HG02938 (cell line): ENCODE results near the gene LPP.

Experiments
- ATAC-seq: cut with Tn5 transposase; IDR thresholded peaks from one replicate; pipeline ENCODE4 v1.9.1; 2021; ENCODE audit warnings: mild to moderate bottlenecking, moderate library complexity; ENCODE audit not compliant: unreplicated experiment

LPP gene

GRCh38 chr3:188458756-188459155, 304.8 kb downstream of the LPP start:
- no peak for ATAC-seq

DNA sequence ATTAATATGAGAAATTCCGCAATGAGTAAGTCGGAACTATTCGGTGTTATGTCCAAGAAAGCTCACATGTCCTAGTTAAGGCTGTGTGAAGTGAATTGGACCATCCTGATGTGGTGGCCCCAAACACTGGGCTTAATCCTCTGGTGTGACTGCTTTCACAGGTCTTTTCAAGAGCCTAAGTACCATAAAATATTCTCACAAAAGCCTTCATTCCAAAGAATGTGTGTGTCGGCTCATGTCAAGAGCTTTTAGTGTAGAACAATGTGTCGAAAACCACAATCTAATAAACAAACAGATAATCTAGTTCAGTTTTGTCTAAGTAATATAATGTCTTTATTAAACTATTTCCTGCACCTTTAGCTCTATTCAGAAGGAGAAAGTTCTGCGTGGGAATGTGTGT, 311.4 kb downstream of the LPP start:
- no peak for ATAC-seq

GRCh38 chr3:188468196-188468595, 314.2 kb downstream of the LPP start:
- ATAC-seq: no peak

- no peak for ATAC-seq
Observed at GRCh38 chr3:188468662-188469061, 314.7 kb downstream of the LPP start.

GRCh38 chr3:188469228-188469885, 315.4 kb downstream of the LPP start:
- no peak for ATAC-seq

- no peak for ATAC-seq
Observed at GRCh38 chr3:188470508-188471130, 316.7 kb downstream of the LPP start.

DNA sequence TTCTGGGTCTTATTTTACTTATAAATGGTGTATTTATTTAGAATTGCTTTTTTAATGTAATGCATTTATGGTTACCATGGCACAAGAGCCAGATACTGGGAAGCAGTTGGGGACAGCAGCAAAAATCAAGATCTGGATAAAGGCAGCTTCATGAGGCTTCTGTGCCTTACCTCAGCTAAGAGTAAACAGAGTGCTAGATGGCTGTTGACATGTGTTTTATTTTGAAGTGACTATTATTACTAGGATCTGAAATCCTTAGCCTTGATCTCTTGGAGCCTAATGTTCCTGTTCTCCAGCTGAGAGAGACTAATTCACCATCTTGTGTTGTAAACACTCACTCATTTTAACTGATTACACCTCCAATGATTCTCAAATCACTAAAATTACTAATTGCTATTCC, 317.8 kb downstream of the LPP start:
- ATAC-seq: no peak

DNA sequence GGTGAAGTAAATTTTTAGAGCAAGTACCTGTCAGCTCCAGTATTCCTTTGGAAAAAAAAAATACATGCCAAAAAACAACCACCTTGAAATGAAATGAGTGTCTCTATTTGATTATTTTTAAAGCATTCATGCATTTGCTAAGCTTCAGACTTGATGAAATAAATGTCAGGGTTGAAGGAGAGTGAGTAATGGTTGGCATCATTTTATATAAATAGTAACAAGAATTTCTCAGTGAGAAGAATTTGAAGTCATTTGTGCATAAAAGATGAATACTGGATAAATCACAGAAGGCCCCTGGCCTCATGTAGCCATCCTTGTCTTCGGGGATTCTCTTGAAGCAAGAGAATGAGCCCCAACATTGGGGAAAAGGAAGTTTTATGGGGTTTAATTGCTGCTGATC, 318.4 kb downstream of the LPP start:
- no peak for ATAC-seq

DNA sequence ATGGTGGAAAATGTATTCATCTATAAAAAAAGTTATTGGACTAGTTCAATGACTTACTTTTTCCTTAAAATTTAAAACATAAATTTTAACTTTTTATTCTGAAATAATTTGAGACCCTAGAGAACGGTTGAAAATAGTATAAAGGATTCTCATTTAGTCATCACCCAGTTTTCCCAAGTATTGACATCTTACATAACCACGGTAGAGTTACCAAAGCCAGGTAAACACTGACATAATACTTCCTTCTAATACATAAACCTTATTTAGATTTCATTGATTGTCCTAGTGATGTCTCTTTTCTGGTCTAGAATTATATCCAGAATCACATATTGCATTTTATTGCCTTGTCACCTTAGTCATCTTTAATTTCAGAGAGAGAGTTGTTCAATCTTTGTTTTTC, 319.1 kb downstream of the LPP start:
- ATAC-seq: no peak

DNA sequence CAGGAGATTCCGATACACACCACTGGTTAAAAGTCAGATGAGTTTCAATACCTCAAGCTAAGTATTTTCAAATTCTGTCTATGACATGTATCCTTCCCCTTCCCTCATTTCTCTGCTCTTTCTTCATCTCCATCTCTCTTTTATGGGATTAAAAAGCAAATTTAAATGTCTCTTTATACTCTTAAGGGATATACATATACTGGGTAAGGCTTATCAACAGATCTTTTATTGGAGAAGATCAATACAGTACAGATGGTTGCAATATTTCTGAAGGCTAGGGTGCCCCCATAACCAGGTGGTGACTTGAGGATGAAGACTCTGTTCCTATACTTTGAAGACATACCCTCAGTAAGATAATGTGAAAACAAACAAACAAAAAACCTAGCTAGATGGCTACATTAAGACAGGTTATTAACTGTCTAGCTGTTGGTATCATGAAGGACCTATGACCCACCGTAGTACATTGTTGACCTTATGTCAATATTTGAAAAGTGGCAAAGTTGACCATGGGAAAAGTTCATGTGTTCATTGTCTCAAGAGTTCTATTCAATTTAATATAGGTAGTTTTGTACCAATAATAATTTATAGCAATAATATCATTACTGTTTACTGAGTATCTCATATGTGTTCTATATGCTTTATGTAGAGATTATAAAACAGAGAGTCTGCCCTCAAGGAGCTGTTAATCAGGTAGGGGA, 319.8 kb downstream of the LPP start:
- ATAC-seq: no peak

DNA sequence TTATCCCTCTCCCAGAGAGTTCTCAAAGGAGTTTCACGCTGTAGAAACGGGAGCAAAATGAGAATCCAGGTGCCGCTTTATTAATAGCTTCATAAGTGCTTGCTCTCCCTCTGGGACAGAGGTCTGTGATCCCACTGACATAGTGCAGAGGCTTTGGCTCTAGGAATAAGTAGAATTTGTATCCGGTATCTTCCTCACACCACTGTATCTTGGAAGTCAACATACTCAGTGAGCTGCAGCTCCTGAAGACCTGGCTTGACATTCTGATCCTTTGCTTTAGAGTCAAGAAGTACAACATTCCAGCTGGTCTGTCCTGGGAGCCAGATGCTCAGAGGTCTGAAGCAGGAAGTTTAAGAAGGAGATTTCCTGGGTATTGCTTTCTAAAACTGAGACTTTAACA, 323.0 kb downstream of the LPP start:
- no peak for ATAC-seq

GRCh38 chr3:188480011-188480410, 326.1 kb downstream of the LPP start:
- no peak for ATAC-seq

- no peak for ATAC-seq
Observed at GRCh38 chr3:188482929-188483328, 329.0 kb downstream of the LPP start.

DNA sequence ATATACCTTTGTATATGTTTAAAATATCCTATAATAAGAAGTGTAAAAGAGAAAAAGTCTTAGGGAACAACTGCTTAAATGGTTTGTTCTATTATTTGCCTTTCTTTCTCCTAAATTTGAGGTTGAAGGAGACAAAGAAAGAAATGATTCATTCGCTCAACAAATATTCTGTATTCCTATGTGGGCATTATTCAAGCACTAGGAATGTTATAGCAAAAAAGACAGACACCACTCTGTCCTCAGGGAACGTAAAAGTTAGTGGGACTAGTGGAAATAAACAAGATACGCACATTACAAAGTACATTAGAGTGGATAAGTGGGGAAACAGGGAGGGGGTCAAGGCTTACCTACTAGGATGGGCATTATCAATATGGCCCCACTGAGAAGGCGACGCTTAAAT, 332.2 kb downstream of the LPP start:
- ATAC-seq: no peak

GRCh38 chr3:188486952-188487351, 333.0 kb downstream of the LPP start:
- no peak for ATAC-seq

GRCh38 chr3:188487652-188488051, 333.7 kb downstream of the LPP start:
- no peak for ATAC-seq

GRCh38 chr3:188488801-188489200, 334.8 kb downstream of the LPP start:
- ATAC-seq: no peak

- ATAC-seq: no peak
Observed at GRCh38 chr3:188489639-188490405, 335.9 kb downstream of the LPP start.

DNA sequence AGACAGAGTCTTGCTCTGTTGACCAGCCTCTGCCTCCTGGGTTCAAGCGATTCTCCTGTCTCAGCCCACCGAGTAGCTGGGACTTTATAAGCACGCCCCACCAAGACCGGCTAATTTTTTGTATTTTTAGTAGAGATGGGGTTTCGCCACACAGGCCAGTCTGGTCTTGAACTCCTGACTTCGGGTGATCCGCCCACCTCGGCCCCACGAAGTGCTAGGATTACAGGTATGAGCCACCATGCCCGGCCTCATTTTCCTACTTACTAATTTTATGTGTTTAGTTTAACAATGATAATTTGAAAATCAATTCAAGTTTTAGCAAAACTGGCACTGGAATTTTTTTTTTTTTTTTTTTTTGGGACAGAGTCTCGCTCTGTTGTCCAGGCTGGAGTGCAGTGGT, 336.5 kb downstream of the LPP start:
- ATAC-seq: no peak

DNA sequence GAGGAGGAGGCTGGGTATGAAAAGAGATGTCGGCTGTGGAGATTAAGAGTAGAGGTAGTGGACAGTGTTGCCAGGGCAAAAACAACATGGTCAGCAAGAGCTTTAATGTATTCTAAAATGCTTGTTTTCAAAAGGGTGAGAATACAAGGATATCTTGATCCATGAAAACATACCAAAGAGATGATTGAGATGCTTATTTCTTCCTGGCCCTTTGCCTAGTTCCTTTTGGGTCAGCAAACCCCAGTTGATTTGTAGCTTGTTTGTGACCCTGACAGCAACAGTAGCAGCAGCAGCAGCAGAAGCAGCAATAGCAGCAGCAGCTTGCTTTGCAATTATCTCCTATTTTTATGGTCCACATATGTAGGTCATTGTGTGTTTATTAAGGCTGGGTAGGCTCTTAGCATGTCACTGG, 337.3 kb downstream of the LPP start:
- no peak for ATAC-seq

DNA sequence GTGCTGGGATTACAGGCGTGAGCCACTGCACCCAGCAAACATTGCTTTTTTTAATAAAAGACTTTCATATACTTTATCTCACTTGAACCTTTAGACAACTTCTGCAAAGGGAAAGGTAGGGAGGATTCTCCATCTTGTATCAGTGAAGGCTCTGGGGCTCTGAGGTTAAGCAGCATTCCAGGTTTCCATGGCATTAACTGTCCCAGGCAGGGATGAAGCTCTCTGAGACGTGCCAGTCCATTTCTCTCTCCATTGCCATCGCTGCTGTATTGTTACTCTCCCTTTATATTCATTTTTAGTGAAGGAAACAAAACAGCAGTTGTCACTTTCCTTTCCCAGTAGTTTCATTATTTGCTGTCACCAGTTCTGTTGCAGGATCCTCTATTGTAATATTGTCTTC, 342.4 kb downstream of the LPP start:
- no peak for ATAC-seq

DNA sequence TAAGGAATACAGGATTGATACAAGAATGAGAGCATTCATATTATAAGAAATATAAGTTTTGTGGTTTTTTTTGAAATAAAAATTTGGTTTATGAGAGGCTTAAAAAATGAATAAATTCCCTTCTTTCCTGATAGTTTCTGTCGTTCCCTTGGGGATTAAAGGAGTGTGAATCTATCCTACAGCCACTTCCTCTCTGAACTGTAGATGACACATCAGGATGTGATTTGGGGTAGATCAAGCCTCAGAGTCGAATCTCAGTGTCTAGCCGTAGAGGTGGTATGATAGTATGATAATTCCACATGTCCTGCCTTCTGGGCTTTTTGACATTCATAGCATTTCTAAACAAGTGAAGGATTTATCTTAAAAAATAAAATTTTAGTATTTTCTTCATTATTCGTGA, 343.1 kb downstream of the LPP start:
- no peak for ATAC-seq
